GM06990 (cell line): ENCODE measurements around the gene RER1.

Experiments
- DNase-seq: peaks from one replicate; pipeline ENCODE4 v3.0.0-alpha.2; 2011; ENCODE audit not compliant: insufficient read length; ENCODE audit errors: extremely low read depth
- H3K27me3 ChIP-seq: replicated peaks from 2 replicates; pipeline ENCODE4 v1.6.0; 2011; ENCODE audit warnings: low read length; ENCODE audit not compliant: control insufficient read depth, insufficient read depth
- H3K36me3 ChIP-seq: 2 replicates; pipeline ENCODE4 v1.5.1; 2011; ENCODE audit warnings: low read length; ENCODE audit not compliant: control insufficient read depth, insufficient read depth
- H3K4me3 ChIP-seq: replicated peaks from 2 replicates; pipeline ENCODE4 v1.5.1; 2011; ENCODE audit warnings: low read depth, mild to moderate bottlenecking, control low read depth, low read length
- CTCF ChIP-seq: IDR thresholded peaks from 2 replicates; pipeline ENCODE4 v1.5.1; 2011; ENCODE audit warnings: low read length, control low read depth, mild to moderate bottlenecking, inconsistent platforms; ENCODE audit not compliant: insufficient read depth, poor library complexity, severe bottlenecking

The RER1 gene

GRCh38 chr1:2378441-2378851, 13.2 kb upstream of the RER1 start:
- Histone ChIP-seq H3K4me3 (no peak overlapping the region), H3K36me3 (no peaks in the 10 kb centered on the region), H3K27me3 (no peaks in the 10 kb centered on the region)
- no peak for TF ChIP-seq CTCF
- DNase-seq: no peak

DNA sequence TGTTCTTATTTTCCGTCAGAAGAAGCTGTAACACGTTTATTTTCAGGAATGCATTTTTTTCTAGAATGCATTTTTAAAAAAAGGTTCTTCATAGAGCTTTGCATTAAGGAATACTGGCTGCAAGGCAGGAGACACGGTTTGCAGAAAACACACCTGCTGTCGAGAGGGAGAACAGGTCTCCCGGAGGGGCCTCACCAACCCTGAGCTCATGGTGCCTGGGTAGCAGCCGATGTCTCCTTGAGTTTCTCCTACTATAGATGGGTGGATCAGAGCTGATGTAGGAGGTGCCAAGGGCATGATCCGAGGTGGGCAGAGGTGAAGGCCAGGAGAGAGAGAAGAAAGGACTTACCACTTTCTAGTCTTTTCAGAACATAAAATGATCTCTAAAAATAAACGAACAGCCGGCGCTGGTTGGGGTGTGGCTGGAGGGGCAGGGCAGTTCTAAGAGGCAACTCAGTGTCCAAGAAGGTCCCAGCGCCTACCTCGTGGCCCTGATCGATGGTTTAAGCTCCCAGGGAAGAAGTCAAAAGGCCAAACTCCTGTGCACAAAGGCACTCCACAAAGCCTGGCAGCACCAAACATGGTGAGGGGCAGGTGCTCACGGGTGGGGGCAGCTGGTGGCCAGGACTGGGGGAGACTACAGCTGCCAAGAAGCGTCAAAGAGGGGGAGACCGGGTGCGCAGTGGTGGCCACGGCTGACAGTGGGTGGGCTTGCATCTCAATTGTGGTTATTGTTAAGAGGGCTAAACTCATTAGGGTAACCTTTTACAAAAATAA, 12.5 kb upstream of the RER1 start:
- no peak overlapping the region for H3K4me3 ChIP-seq
- DNase-seq: no peak
- TF ChIP-seq CTCF: no peak
- no peaks in the 10 kb centered on the region for H3K27me3 ChIP-seq
- H3K36me3 ChIP-seq: no peaks in the 10 kb centered on the region

GRCh38 chr1:2379733-2380404, 11.8 kb upstream of the RER1 start:
- TF ChIP-seq CTCF: no peak
- no peaks in the 10 kb centered on the region for H3K27me3 ChIP-seq
- peak; percentile 6 for DNase-seq
- no peak overlapping the region for H3K4me3 ChIP-seq
- H3K36me3 ChIP-seq: no peaks in the 10 kb centered on the region

- H3K4me3 ChIP-seq: no peak overlapping the region
- no peak for TF ChIP-seq CTCF
- peak; percentile 10 for DNase-seq
- no peaks in the 10 kb centered on the region; the same call in 1 of the 2 replicates for H3K36me3 ChIP-seq
- no peaks in the 10 kb centered on the region for H3K27me3 ChIP-seq
Measured at GRCh38 chr1:2380816-2381591, 10.6 kb upstream of the RER1 start.

GRCh38 chr1:2381741-2382620, 9.7 kb upstream of the RER1 start:
- H3K27me3 ChIP-seq: no peaks in the 10 kb centered on the region
- peak; percentile 94 for TF ChIP-seq CTCF
- peak; percentile 65 for DNase-seq

More at GRCh38 chr1:2381741-2382620, 9.7 kb upstream of the RER1 start:
- H3K4me3 ChIP-seq: no peak overlapping the region
- no peaks in the 10 kb centered on the region; the same call in 1 of the 2 replicates for H3K36me3 ChIP-seq
